Panc1 (cell line): Measurements from ENCODE around the gene ABCA8. TPM values are rescaled to one million over a fixed set of nuclear protein-coding genes. Genes with fewer than 3 reads are reported as not detected.
"Not testable (repeated sequence)": the region's sequence is repeated elsewhere in the genome, so short reads cannot be mapped to it uniquely, and the experiment has no call there.

ENCODE experiments used
- ATAC-seq: fragments of 200-7000 bp; cut with Tn5 transposase; 2 replicates; pipeline ENCODE4 v1.9.1; 2020; ENCODE audit warnings: mild to moderate bottlenecking, moderate library complexity
- BruUV-seq: library from RNA; stranded (reverse); fragments of 400-500 nt; replicated peaks from 2 replicates; lab custom pipeline; 2021; lab: Mats Ljungman, UMichigan
- CTCF ChIA-PET: fragments of 300-600 bp; sonication (Branson Sonifier 250); formaldehyde crosslinking; loops from one replicate; lab custom pipeline; 2022; ENCODE audit warnings: antibody characterized with exemption; lab: Charles Lee
- POLR2A ChIA-PET: fragments of 300-600 bp; sonication (Branson Sonifier 250); formaldehyde crosslinking; loops from one replicate; lab custom pipeline; 2022; ENCODE audit warnings: antibody characterized with exemption; lab: Charles Lee
- DNase-seq: peaks from one replicate; pipeline ENCODE4 v3.0.0-alpha.2; 2010; ENCODE audit warnings: low read depth, low spot score
- H3K27ac ChIP-seq: 2 replicates; pipeline ENCODE4 v1.5.1; 2011; ENCODE audit warnings: mild to moderate bottlenecking, low read length, inconsistent platforms
- H3K27me3 ChIP-seq: fragments of 200-500 bp; sonication (Bioruptor generic); 2 replicates; pipeline ENCODE4 v1.6.0; 2014; ENCODE audit warnings: low read length, inconsistent platforms; ENCODE audit not compliant: control insufficient read depth, insufficient read depth
- H3K36me3 ChIP-seq: fragments of 200-500 bp; sonication (Bioruptor generic); 2 replicates; pipeline ENCODE4 v1.5.1; 2014; ENCODE audit warnings: inconsistent platforms, mild to moderate bottlenecking, low read length, moderate library complexity; ENCODE audit not compliant: control insufficient read depth, insufficient read depth
- H3K4me1 ChIP-seq: 2 replicates; pipeline ENCODE4 v1.5.1; 2011; ENCODE audit warnings: inconsistent platforms, mild to moderate bottlenecking, low read length, moderate library complexity; ENCODE audit not compliant: control insufficient read depth, insufficient read depth
- H3K4me3 ChIP-seq, 2 experiments: 2 replicates each; pipeline ENCODE4 v1.5.1; 2011 to 2012; ENCODE audit warnings: low read depth in 2 of 2, low read length in 2 of 2, mild to moderate bottlenecking in 2 of 2, inconsistent platforms in 1 of 2, moderate library complexity in 1 of 2
- H3K9me3 ChIP-seq: fragments of 200-500 bp; sonication (Bioruptor generic); 2 replicates; pipeline ENCODE4 v1.5.1; 2014; ENCODE audit warnings: low read depth, mild to moderate bottlenecking, inconsistent platforms, low read length, moderate library complexity; ENCODE audit not compliant: control insufficient read depth, insufficient read depth
- POLR2AphosphoS5 ChIP-seq: IDR thresholded peaks from 2 replicates; pipeline ENCODE4 v1.6.1; 2012; ENCODE audit warnings: mild to moderate bottlenecking, low read depth, low read length, moderate library complexity
- SIN3A ChIP-seq: IDR thresholded peaks from 2 replicates; pipeline ENCODE4 v1.6.1; 2012; ENCODE audit warnings: low read depth, mild to moderate bottlenecking, low read length, moderate library complexity, borderline replicate concordance; ENCODE audit not compliant: insufficient read depth
- TCF7L2 ChIP-seq: IDR thresholded peaks from 2 replicates; pipeline ENCODE4 v1.6.1; 2011; ENCODE audit warnings: mild to moderate bottlenecking, low read depth, low read length, inconsistent platforms
- in situ Hi-C: cut with HindIII; loops from 2 replicates; pipeline ENCODE4 v1.10.0; 2016; ENCODE audit warnings: low sequenced_read_pairs, low pct_unique_long_range_greater_than_20kb
- intact Hi-C: fragments of 100-400 bp; cut with micrococcal nuclease; formaldehyde crosslinking; loops from one replicate; pipeline ENCODE4 v1.10.0; 2022; ENCODE audit not compliant: unreplicated experiment
- total RNA-seq: library from RNA; stranded (reverse); gene quantifications from one replicate; pipeline ENCODE4 v1.2.1, GENCODE V29; 2021; ENCODE audit not compliant: unreplicated experiment
- TF ChIP-seq, protein P1 (sequence below), 2 experiments: IDR thresholded peaks; 2 replicates each; pipeline ENCODE4 v1.6.1; 2011 to 2012; ENCODE audit warnings: low read depth in 2 of 2, control low read depth in 1 of 2, low read length in 1 of 2, mild to moderate bottlenecking in 1 of 2, moderate library complexity in 1 of 2; ENCODE audit not compliant: insufficient read depth in 1 of 2
- TF ChIP-seq, protein P2 (sequence below): fragments of 450-650 bp; IDR thresholded peaks from 2 replicates; pipeline ENCODE4 v1.5.1; 2017; ENCODE audit warnings: mild to moderate bottlenecking

ABCA8 gene
- total RNA-seq, 1 experiment from 2014 or later: 0.23 TPM

DNA sequence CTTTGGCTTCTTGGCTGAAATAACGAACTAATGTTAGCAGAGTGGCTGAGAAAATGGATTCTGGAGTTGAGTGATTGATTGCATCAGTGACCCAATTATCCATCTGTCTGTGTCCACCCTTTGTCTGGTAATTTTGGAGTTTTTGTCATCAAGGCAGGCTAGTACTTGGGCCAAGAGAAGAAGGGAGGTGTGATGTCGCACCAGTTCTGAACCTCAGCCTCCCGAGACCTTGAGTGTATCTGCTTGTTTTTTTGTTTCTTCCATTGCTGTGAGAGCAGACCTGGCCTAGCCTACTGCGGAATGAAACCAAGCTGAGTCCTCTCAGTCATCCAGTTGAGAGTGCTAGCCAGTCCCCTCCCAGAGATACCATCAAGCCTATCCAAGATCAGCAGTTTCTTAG lies 4.5 kb downstream of the ABCA8 start:
- CTCF ChIA-PET: no interaction called here
- in situ Hi-C loops: no loop called here
- TF ChIP-seq SIN3A (no peak), TCF7L2 (no peak), POLR2AphosphoS5 (no peak)
- TF ChIP-seq, protein P1, sequence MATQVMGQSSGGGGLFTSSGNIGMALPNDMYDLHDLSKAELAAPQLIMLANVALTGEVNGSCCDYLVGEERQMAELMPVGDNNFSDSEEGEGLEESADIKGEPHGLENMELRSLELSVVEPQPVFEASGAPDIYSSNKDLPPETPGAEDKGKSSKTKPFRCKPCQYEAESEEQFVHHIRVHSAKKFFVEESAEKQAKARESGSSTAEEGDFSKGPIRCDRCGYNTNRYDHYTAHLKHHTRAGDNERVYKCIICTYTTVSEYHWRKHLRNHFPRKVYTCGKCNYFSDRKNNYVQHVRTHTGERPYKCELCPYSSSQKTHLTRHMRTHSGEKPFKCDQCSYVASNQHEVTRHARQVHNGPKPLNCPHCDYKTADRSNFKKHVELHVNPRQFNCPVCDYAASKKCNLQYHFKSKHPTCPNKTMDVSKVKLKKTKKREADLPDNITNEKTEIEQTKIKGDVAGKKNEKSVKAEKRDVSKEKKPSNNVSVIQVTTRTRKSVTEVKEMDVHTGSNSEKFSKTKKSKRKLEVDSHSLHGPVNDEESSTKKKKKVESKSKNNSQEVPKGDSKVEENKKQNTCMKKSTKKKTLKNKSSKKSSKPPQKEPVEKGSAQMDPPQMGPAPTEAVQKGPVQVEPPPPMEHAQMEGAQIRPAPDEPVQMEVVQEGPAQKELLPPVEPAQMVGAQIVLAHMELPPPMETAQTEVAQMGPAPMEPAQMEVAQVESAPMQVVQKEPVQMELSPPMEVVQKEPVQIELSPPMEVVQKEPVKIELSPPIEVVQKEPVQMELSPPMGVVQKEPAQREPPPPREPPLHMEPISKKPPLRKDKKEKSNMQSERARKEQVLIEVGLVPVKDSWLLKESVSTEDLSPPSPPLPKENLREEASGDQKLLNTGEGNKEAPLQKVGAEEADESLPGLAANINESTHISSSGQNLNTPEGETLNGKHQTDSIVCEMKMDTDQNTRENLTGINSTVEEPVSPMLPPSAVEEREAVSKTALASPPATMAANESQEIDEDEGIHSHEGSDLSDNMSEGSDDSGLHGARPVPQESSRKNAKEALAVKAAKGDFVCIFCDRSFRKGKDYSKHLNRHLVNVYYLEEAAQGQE (IDR thresholded peaks at IDR 0.05; ENCODE audit: insufficient read depth in 1 of 2, low read depth in 2 of 2, low read length in 1 of 2): no peak
- TF ChIP-seq, protein P2, sequence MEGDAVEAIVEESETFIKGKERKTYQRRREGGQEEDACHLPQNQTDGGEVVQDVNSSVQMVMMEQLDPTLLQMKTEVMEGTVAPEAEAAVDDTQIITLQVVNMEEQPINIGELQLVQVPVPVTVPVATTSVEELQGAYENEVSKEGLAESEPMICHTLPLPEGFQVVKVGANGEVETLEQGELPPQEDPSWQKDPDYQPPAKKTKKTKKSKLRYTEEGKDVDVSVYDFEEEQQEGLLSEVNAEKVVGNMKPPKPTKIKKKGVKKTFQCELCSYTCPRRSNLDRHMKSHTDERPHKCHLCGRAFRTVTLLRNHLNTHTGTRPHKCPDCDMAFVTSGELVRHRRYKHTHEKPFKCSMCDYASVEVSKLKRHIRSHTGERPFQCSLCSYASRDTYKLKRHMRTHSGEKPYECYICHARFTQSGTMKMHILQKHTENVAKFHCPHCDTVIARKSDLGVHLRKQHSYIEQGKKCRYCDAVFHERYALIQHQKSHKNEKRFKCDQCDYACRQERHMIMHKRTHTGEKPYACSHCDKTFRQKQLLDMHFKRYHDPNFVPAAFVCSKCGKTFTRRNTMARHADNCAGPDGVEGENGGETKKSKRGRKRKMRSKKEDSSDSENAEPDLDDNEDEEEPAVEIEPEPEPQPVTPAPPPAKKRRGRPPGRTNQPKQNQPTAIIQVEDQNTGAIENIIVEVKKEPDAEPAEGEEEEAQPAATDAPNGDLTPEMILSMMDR: no peak
- H3K36me3 ChIP-seq: no peaks in the 10 kb centered on the region
- H3K4me3 ChIP-seq: no peak overlapping the region
- DNase-seq (no peak), ATAC-seq (no peak)
- intact Hi-C loops: no loop called here
- H3K27ac ChIP-seq: no peak overlapping the region
- POLR2A ChIA-PET: no interaction called here
- H3K4me1 ChIP-seq: no peaks in the 10 kb centered on the region
- H3K27me3 ChIP-seq: no peaks in the 10 kb centered on the region
- BruUV-seq: no TSS peak
- no peaks in the 10 kb centered on the region for H3K9me3 ChIP-seq

DNA sequence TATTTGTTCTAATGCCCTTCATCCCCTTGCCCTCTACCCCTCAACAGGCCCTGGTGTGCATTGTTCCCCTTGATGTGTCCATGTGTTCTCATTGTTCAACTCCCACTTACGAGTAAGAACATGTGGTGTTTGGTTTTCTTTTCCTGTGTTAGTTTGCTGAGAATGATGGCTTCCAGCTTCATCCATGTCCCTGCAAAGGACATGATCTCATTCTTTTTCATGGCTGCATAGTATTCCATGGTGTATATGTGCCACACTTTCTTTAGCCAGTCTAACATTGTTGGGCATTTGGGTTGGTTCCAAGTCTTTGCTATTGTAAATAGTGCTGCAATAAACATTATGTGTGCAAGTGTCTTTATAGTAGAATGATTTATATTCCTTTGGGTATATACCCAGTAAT lies 7.3 kb downstream of the ABCA8 start:
- H3K36me3 ChIP-seq, BruUV-seq, ATAC-seq, DNase-seq, intact Hi-C loops, H3K27me3 ChIP-seq, H3K9me3 ChIP-seq, in situ Hi-C loops, H3K27ac ChIP-seq, CTCF ChIA-PET, H3K4me1 ChIP-seq, H3K4me3 ChIP-seq, POLR2A ChIA-PET: not testable (repeated sequence)

DNA sequence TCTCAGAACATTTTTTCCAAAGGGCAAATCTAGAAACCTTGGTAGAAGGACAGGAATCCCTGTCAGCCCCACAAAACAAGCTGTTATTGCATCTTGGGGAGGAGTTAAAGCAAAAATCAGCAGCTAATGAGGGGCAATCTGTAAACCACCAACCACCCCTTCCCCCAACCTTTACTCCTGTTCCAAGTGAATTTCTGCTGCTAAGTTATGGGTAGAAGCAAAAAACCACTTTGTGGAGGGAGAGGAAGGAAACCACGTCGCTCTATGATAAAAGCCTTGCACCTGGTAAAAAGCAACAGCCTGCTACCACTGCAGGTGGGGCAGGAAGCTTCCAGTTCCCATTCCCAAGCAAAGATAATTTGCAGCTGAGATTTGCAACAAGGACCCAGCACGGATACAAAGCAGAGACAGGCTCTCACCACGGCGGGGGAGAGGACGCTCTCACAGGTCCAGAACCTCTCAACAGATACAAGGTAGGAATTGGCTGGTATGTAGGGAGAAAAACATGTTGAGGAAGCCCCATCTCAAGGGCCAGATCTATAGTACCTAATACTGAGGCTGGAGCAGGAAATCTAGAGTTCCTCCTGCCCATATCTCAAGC lies 10.7 kb downstream of the ABCA8 start:
- no peak overlapping the region for H3K4me3 ChIP-seq
- DNase-seq: no peak
- intact Hi-C loops (no loop called here), in situ Hi-C loops (no loop called here)
- H3K36me3 ChIP-seq: no peaks in the 10 kb centered on the region
- H3K27ac ChIP-seq: no peak overlapping the region
- CTCF ChIA-PET: no interaction called here
- no peak for ATAC-seq
- H3K9me3 ChIP-seq: no peaks in the 10 kb centered on the region
- no peaks in the 10 kb centered on the region for H3K4me1 ChIP-seq
- no peaks in the 10 kb centered on the region for H3K27me3 ChIP-seq
- TF ChIP-seq POLR2AphosphoS5 (no peak), SIN3A (no peak), TCF7L2 (no peak)
- TF ChIP-seq, protein P2: no peak
- TF ChIP-seq, protein P1 (IDR thresholded peaks at IDR 0.05; ENCODE audit: insufficient read depth in 1 of 2, low read depth in 2 of 2, low read length in 1 of 2): no peak
- no TSS peak for BruUV-seq
- POLR2A ChIA-PET: no interaction called here
